NCI-H510A treated with DMSO at 0.1 percent for 48 hours (cell line): ENCODE measurements around the gene DUSP1.
"Not testable (repeated sequence)": the region's sequence is repeated elsewhere in the genome, so short reads cannot be mapped to it uniquely, and the experiment has no call there.

Experiments used
- DNase-seq: peaks from one replicate; lab custom pipeline; 2025; lab: John Stamatoyannopoulos, UW

The DUSP1 gene, protein sequence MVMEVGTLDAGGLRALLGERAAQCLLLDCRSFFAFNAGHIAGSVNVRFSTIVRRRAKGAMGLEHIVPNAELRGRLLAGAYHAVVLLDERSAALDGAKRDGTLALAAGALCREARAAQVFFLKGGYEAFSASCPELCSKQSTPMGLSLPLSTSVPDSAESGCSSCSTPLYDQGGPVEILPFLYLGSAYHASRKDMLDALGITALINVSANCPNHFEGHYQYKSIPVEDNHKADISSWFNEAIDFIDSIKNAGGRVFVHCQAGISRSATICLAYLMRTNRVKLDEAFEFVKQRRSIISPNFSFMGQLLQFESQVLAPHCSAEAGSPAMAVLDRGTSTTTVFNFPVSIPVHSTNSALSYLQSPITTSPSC

DNA sequence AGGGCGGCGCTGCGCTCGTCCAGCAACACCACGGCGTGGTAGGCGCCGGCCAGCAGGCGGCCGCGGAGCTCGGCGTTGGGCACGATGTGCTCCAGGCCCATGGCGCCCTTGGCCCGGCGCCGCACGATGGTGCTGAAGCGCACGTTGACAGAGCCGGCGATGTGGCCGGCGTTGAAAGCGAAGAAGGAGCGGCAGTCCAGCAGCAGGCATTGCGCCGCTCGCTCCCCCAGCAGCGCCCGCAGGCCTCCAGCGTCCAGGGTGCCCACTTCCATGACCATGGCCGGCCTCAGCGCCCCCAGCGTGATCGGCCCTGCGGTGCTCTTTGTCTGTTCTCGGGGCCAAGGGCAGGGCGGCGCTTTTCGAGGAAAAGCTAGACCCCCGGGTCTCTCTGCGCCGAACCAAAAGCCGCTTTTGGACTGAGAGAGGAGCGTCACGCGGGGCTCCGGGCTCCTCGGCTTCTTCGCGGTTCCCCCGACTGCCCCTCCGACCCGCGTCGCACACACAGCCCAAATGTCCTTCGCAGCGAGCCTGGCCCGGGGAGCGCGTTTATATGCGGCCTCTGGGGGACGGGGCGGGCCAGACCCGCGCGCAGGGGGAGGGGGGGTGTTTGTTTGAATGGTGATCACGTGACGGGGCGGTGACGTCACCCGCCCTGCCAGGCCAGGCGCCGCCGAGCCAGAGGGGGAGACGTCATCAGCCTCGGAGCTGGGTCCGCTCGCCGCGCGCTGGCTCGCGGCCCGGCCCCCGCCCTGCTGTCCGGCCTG is at the start of gene DUSP1:
DUSP1 (minus strand) TSS at position 521 of the 764 bp plus-strand sequence; CDS start at position 278, 243 bp downstream.
- peak; percentile 89 for DNase-seq

DNA sequence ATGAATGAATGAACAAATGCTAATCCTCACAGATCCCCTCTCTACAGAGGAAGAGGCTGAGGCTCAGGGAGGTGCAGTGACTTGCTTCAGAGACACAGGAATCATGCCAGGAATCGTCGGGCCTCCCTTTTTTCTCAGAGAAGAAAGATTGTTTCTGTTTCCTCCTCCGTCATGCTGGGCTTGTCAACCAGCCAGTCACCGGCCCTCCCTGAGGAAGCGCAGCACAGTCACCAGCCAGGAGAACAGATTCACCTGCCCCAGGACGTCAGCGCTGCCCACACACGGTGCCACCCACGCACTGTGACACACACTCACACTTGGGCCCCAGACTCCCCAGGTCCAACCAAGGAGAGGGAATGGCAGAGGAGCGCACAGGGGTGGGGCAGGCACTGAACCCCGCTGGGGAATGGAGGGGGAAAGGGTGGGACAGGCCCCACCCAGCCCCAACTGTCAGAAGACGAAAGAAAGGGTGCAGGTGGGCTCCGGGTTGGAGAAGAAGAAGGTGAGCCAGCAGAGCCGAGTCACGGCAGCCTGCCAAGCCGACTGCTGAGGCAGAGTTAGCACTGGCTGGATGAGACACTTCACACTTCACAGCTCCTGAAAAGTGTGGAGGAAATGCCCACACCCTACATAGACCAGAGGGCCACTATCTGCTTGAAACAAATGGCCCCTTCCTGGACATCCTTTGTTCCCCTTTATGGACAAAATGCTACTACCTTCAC is 49.2 kb upstream of the DUSP1 start:
- DNase-seq, result no peak

DNA sequence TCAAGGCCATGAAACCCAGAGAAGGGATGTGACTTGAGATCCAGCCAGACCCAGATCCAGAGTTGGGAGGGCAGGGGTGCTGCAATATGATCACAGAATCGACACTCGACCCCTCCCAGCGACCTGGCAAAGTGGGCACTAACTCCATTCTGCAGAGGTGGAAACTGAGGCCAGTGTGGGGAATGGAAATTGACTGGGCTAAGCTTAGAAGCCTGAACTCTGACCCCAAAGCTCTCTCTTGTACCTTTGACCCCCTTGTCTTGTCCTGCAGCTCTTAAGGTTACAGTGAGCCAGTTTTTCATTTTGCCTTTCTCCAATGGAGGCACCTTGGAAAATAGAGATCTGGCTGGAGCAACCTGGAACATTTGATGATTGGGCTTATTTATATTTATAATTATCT is 48.6 kb upstream of the DUSP1 start:
- no peak for DNase-seq

DNA sequence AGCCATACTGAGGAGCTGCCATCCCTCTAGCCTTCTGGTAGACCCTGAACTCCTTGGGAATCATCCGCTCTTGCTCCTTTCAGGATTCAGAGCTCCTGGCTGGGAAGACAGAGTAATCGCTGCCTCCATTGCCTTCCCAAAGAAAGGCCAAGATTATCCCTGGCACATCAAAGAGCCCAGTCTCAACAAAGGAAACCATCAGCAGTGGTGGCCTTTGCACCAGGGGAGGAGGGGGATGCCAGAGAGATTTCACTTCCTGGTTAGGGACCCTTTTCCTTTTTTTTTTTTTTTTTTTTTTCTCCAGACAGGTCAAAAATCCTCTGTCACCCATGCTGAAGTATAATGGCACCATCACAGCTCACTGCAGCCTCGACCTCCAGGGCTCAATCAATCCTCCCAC is 47.1 kb upstream of the DUSP1 start:
- no peak for DNase-seq

DNA sequence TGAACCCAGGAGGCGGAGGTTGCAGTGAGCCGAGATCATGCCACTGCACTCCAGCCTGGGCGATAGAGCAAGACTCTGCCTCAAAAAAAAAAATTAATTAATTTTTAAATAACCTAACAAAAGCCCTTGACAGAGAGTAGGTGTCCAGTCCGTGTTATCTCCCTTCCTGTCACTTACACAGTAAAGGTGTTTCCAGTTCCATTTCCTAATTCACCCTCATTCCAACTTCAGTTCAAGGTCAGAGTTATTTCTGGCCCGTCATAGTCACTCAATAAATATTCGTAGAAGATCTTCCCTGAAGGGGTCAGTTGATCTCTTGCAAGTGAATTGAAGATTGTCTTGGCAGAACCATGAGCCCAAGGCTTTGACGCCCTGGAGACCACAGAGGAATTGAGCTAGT is 46.7 kb upstream of the DUSP1 start:
- no peak for DNase-seq

DNA sequence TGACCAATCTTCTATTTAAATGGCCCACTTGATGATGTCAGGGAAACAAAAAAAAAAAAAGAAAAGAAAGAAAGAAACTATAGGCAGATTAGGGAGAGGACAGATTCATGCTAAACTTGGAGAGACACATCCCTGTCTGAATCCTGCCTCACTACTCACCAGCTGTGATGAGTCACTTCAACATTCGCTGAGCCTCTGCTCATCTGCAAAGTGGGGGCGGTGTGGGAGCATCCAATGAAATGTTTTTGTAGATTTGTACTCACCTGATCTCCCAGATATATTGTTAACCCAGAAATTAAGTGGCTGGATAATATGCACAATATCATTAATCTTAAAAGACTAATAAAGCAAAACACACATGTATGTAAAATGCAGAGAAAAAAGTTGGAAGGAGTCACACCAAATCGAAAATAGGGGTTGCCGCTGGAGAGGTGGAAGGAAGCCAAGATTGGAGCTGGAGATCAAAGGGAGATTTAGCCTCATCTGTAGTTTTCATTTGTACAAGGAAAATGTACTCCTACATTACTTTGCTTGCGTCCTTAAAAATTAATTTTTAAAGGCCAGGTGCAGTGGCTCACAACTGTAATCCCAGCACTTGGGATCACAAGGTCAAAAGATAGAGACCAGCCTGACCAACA is 46.0 kb upstream of the DUSP1 start:
- no peak for DNase-seq

DNA sequence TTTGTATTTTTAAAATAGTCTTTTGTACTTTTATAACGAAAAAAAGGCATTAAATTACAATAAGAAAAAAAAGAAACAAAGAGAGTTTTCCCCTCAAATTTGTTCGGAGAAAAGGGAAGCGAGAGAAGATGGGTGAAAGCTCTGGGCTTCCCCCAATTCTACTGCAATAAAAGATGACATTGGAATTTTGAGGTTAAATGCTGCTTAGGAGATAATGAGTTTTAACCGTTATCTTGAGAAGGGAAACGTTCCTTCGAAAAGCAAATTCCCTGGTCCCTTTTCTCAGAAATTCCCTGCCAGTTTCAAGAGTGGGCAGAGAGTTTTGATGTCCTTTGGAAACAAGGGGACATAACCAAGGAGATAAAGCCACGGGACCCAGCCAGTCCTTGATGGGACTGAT is 44.6 kb upstream of the DUSP1 start:
- DNase-seq, result no peak

DNA sequence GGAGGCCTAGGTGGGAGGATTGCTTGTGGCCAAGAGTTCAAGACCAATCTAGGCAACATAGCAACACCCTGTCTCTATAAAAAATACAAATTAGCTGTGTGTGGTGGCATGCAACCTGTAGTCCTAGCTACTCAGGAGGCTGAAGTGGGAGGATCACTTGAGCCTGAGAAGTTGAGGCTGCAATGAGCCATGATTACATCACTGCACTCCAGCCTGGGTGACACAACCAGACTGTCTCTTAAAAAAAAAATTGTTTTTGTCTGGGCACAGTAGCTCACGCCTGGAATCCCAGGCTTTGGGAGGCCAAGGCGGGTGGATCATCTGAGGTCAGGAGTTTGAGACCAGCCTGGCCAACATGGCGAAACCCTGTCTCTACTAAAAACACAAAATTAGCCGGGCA is 40.0 kb upstream of the DUSP1 start:
- not testable (repeated sequence) for DNase-seq

DNA sequence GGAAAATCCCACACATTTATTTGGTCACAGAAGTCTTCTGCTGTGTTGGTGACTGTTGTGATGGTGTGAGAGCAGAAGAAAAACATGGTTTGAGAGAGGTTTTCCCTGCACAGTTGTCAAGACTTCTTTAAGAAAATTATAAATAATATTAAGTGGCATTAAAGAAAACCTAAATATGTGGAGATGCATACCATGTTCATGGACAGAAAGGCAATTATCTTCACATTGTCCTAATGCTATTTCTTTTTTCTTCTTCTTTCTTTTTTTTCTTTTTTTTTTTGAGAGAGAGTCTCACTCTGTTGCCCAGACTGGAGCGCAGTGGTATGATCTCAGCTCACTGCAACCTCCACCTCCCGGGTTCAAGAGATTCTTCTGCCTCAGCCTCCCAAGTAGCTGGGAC is 38.8 kb upstream of the DUSP1 start:
- DNase-seq, result no peak

DNA sequence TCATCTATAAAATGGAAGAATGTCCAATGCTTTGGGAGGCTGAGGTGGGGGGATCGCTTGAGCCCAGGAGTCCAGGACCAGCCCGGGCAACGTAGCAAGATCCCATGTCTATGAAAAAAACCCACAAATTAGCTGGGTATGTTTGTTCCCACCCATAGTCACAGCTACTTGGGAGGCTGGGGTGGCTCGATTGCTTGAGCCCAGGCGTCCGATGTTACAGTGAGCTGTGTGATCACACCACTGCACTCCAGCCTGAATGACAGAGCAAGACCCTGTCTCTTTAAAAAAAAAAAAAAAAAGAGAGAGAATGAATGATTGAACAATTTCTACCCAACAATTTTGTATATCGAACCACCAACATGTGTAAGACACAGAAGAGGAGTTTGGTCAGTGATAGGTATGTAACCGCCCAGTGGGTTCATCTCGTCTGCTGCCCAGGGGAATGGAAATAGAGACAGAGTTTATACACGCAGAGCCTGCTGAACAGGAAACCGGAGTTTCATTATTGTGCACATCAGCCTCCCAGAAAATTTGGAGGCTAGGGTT is 36.8 kb upstream of the DUSP1 start:
- no peak for DNase-seq

DNA sequence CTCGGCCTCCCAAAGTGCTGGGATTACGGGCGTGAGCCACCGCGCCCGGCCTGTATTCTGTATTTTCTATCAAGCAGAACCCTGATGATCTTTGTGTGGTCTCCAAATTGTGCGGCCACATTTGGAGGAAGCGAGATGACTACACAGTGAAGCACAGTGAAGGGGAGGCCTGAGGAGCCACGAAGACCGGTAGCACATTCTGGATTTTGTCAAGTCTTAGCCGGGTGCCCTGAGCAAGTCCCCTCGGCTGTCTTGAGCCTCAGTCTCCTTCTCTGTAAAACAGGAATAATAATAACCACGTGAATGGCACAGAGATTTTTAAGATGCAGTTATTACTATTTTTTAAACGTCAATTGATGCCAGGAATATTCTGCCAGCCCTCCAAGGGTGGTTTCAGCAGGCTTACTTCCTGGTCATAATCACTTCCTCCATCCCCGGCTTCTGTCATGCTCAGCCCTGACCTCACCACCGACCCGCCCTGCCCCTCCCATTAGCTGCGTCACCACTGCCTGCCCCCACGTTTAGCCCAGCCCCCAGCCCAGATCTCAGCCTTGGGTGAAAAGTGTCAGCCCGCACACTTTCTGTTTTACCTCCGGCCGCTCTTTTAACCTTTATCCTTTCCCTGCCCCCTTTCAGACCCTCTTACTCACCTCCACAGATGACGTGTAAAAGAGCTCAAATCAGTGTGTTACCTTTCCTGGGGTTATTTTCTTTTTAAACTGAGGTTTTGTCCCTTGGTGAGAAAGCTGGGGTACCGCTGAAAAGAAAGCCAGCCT is 36.1 kb upstream of the DUSP1 start:
- DNase-seq, result no peak

DNA sequence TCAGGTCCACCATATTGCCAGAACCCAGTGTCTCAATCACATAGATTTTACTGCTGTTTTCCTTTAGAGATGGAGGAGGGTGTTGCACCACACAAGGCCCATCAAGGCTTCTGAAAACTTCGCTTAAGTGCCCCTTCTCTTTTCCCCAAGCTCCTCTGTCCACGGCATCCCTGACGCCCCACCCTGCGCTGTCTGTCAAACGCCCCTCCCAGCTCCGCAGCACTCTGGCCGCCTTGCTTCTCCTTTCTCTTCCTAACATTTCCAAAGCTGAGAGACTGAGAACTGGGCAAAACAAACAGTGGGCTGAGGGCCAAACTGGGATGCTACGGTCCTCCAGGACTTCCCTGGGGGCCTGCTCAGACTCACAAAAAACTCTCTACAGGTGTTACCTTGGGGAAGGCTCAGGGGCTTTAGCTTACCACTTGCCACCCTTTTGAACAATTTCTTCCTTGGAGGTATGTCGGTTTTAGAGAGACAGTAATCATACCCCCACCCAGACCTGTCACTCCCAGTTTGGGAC is 34.8 kb upstream of the DUSP1 start:
- no peak for DNase-seq

DNA sequence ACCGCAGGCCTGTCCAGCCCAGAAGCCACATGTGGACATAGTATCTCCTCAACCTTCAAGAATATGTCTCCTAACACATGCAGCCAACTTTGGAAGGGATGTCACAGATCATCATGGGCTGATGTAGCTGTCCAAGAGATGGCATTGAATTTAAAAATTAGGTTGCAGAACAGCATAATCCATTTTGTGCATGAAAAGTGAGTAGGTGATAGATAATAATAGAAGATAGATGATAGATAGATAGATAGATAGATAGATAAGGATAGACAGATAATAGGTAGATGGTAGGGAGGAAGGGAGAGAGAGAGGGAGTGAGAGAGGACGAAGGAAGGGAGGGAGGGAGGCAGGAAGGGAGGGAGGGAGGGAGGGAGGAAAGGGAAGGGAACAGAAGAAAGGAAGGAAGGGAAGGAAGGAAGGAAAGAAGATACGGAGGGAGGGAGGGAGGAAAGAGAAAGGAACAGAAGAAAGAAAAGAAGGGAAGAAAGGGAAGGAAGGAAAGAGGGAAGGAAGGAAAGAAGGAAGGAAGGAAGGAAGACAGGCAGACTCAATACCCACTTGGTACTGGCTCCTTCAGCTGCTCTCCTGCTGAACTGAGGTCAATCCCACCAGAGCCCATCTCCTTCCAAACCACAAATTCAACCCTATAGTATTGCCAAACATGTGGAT is 34.2 kb upstream of the DUSP1 start:
- no peak for DNase-seq

DNA sequence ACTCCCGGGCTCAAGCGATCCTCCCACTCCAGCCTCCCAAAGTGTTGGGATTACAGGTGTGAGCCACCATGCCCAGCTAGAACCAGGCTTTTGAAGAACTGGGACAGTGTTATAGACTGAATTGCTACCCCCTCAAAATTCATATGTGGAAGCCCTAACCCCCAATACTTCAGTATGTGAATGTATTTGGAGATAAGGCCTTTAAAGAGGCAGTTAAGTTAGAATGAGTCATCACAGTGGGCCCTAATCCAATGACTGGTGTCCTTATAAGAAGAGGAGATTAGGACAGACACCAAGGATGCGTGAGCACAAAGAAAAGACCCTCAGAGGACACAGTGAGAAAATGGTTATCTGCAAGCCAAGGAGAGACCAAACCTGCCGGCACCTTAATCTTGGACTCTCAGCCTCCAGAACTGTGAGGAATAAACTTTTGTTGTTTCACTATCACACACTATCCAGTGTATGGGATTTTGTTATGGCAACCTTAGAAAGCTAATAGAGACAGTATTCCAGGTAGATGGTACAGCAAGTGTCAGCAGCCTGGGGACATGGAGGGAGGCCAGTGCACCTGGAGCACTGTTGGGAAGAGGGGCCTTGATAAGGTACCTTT is 31.7 kb upstream of the DUSP1 start:
- DNase-seq, result no peak

DNA sequence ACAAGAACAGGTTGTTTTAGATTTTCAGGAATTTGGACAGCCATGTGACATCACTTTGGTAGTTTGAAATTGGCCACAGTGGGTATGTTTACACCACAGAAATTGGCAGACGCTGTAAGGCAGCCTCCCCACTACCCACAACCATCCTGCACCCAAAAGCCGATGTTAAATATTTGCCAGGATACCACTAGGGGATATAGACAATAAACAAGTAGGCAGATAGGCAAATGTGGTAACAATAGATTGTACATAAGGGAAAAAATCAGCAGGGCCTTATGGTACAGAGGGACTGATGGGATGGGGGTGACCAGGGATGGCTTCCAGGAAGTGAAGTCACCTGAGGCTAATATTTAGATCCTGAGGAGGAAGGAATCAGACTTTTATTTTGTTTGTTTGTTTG is 31.1 kb upstream of the DUSP1 start:
- DNase-seq, result no peak

DNA sequence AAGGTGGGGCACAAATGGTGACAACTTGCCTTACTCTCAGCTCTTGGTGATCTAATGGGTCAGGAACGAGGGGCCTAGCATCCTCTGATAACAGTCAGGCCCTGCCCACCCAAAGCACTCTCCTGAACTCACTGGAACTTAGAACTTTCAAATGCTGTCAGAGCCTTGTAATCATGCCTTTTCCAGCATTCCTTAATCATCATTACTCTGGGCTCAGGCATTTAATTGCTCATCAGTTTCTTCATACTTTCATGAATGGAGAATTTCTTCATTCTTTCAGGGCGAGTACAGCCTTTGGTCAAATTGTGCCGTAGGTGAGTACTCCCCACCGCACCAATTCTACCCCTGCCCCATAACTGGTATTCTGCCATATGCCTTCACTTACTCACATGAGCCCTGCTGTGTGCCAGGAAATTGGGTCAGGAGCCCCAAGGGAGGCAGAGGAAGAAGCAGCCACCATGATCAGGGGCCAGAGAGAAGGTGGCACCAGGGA is 30.2 kb upstream of the DUSP1 start:
- no peak for DNase-seq

DNA sequence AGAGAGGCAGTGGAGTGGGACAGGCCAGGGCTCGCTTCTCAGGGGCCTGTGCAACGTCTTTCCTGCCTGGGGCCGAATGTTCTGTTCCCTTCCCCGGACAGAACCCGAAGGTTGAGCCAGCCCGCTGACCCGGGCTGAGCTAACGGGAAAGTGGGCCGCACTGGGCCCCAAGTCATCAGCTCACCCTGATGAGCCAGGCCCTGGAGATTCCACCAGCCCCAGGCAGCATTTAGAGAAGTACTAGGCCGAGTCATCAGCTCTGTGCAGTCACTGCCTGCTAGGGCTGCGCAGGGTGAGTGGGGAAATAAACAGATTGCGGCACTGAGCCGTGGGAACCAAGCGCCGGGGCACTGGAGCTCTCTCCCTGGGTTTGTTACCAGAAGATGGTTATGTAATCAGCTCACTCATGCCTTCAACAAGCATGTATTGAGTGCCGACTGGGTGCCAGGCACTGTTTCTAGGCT is 29.1 kb upstream of the DUSP1 start:
- no peak for DNase-seq

DNA sequence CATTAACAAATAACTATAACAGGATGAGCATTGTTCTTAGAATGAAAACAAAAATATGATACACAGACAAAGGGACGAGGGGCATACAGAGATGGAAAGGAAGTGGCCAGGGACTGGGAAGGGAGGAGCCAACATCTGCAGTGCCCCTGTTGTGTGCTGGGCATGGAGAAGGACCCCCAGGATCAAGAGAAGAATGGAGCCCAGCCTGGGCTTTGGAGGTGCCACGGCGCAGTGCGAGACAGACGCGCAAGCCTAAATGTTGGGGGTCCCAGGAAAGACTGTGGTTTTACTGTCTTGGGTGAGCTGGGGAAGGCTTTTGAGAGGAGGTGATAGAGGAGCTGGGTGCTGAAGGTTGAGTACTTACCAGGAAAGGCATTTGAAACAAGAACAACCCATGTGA is 28.4 kb upstream of the DUSP1 start:
- DNase-seq, result no peak

DNA sequence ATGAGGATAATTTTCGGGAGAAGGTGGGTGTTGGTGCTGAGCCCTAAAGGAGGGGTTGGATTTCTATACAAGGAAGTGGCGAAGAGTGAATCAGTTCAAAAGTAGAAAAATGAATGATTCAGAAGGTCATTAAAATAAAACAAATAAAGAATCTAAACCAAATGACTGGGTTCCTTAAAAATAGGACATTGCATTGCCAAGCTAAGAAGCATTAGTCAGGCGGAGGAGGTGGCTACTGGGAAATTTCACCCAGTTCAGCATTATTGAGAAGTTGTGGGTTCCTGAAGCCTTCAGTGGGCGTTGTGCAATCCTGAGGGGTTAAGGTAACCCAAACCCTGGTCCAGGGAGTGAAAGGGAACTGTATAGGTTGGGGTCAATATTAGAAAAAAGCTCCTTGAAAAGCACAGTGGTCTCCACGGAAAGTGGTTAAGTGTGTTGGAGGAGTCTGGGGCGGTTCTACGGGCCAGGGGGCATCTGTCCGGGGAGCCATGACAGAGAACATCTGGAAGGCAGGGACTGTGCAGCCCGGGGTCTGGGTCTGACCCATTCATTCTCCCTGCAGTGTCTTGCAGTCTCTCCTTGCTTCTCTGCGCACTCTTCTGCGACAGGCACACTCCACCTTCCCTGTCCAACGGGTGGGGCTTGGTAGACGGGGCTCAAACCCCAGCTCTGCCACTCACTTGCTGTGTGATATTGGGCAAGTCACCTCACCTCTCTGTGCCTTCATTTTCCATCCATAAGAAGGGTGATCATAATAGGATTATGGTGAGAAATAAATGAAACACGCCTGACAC is 27.6 kb upstream of the DUSP1 start:
- no peak for DNase-seq
